HG02885 (cell line): ENCODE results near the gene FLT3LG.
"Not testable (repeated sequence)": the region's sequence is repeated elsewhere in the genome, so short reads cannot be mapped to it uniquely, and the experiment has no call there.

ENCODE experiments used
- ATAC-seq: cut with Tn5 transposase; IDR thresholded peaks from one replicate; pipeline ENCODE4 v1.9.1; 2021; ENCODE audit warnings: mild to moderate bottlenecking; ENCODE audit not compliant: unreplicated experiment, poor library complexity

FLT3LG gene

GRCh38 chr19:49459388-49459787 is 14.6 kb upstream of the FLT3LG start:
- no peak for ATAC-seq

DNA sequence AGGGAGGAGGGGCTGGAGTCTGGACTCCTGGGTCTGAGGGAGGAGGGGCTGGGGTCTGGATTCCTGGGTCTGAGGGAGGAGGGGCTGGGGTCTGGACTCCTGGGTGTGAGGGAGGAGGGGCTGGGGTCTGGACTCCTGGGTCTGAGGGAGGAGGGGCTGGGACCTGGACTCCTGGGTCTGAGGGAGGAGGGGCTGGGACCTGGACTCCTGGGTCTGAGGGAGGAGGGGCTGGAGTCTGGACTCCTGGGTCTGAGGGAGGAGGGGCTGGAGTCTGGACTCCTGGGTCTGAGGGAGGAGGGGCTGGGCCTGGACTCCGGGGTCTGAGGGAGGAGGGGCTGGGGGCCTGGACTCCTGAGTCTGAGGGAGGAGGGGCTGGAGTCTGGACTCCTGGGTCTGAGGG is 12.9 kb upstream of the FLT3LG start:
- not testable (repeated sequence) for ATAC-seq

DNA sequence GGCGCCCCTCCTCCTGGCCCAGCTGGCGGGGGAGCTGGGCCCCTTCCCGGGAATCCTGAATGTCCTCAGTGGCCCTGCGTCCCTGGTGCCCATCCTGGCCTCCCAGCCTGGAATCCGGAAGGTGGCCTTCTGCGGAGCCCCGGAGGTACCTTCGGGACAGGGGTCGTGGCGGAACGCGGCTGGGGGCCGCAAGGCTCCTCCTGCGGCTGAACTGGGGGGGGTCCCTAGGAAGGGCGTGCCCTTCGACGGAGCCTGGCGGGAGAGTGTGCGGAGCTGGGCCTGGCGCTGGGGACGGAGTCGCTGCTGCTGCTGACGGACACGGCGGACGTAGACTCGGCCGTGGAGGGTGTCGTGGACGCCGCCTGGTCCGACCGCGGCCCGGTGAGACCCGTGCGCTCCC is 12.4 kb upstream of the FLT3LG start:
- ATAC-seq: no peak

DNA sequence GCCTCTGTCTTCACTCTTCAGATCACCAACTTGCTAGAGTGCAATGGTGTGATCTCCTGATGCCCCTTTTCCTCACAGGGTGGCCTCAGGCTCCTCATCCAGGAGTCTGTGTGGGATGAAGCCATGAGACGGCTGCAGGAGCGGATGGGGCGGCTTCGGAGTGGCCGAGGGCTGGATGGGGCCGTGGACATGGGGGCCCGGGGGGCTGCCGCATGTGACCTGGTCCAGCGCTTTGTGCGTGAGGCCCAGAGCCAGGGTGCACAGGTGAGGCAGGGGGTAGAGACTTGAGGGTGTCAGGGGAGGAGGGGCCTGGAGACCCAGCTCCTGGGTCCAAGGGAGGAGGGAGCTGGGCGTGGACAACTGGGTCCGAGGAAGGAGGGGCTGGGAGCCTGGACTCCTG is 11.5 kb upstream of the FLT3LG start:
- ATAC-seq: no peak

DNA sequence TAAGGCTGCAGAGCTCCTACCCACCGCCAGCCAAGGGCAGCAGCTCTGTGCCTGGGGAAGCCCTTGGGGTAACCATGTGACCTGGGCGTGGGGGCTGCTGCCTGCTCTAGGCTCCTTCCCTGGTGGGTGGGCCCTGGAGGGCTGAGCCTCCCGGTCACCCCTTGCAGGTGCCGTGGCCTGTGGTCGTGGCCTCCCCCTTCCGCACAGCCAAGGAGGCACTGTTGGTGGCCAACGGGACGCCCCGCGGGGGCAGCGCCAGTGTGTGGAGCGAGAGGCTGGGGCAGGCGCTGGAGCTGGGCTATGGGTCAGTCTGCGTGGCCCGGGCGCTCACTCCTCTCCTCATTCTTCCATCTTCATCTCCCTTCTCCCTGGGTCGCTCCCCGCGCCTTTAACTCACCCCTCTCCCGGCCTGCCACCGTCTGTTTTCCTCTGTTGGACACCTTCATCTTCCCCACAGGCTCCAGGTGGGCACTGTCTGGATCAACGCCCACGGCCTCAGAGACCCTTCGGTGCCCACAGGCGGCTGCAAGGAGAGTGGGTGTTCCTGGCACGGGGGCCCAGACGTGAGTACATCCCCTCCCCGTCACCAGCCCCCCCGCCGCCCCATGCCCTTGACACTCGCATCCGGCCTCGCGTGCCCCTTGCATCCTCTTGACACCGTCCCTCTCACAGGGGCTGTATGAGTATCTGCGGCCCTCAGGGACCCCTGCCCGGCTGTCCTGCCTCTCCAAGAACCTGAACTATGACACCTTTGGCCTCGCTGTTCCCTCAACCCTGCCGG is 9.9 kb upstream of the FLT3LG start:
- ATAC-seq: no peak

GRCh38 chr19:49465371-49465770 is 8.6 kb upstream of the FLT3LG start:
- no peak for ATAC-seq

DNA sequence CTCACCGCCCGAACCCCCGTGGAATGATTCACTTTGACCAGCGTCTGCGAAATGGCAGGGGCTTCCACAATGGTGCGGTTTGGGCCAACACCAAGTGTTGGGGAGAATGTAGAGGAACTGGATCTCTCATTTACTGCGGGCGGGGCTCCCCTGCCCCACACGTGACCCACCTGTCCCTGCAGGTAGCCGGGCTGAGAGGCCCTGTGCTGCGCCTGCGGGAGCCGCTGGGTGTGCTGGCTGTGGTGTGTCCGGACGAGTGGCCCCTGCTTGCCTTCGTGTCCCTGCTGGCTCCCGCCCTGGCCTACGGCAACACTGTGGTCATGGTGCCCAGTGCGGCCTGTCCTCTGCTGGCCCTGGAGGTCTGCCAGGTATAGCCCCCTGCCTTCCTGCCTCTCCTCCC is 5.8 kb upstream of the FLT3LG start:
- ATAC-seq: no peak

GRCh38 chr19:49468746-49469447 is 5.1 kb upstream of the FLT3LG start:
- ATAC-seq: peak; percentile 69

DNA sequence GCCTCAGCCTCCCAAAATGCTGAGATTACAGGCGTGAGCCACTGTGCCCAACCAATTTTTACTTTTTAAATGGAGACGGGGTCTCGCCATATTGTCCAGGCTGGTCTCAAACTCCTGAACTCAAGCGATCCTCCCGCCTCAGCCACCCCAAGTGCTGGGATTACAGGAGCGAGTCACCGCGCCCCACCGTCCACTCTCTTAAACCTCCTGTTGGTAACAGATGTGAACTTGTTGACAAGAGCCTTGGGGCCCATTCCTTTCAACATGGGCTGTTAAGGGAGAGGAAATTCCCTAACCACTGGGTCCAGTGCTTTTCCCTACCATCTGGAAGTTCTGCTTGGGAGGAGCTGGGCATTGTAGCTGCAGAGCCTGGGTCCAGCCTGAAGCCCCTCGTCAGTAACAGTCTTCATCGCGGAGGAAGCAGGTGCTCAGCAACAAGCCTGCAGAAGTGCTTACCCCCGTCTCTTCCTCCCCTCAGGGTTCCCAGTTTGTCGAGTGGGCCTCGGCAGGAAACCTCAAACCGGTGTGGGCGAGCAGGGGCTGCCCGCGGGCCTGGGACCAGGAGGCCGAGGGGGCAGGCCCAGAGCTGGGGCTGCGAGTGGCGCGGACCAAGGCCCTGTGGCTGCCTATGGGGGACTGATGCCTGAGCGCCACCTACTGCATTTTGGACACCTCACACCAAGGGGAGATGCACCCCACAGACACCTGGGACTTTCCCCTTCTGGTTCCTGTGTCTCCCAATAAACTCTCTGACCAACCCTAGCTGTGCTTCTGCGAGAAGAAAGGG is 4.0 kb upstream of the FLT3LG start:
- peak; percentile 58 for ATAC-seq

DNA sequence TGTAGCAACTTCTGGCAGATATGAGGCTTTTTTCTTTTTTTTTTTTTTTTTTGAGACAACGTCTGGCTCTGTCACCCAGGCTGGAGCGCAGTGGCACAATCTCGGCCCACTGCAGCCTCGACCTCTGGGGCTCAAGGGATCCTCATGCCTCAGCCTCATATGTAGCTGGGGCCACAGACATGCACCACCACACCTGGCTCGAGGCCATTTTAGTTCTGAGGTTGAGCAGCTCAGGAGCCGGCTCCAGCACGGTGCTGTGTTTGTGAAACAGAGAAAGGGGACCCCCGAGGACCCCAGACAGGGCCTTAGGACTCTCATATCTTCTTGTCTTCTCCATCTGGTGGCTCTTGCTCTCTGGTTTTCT is 3.4 kb upstream of the FLT3LG start:
- ATAC-seq: no peak

DNA sequence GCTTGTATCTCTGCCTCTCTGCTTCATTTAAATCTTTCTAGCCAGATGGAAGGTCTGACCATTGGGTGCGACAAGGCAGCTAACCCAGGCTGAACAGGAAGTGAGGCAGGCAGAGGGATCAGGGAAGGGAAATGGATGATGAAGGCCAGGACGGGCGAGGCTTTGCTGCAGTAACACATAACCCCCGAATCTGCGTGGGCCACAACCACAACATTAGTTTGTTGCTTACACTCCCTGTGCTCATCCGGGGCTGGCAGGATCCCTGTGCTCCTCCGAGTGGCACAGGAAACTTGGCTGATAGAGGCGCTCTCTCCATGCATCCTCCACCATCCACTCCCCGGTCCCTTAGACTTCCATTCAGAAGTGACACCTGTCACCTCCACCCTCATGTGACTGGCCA is 1.1 kb upstream of the FLT3LG start:
- no peak for ATAC-seq

GRCh38 chr19:49473501-49473867 is 531 bp upstream of the FLT3LG start:
- not testable (repeated sequence) for ATAC-seq

DNA sequence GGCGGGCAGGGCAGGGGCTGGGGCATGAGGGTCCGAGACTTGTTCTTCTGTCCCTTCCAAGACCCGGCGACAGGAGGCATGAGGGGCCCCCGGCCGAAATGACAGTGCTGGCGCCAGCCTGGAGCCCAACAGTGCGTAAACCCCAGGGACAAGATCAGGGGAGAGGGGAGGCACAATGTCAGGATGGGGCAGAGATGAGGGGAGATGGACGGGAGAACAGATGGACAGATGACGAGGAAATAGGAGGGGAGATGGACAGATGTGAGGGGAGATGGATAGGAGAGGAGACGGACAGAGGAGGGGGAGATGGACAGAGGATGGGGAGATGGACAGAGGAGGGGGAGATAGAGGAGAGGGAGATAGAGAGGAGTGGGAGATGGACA is 518 bp downstream of the FLT3LG start:
- no peak for ATAC-seq

DNA sequence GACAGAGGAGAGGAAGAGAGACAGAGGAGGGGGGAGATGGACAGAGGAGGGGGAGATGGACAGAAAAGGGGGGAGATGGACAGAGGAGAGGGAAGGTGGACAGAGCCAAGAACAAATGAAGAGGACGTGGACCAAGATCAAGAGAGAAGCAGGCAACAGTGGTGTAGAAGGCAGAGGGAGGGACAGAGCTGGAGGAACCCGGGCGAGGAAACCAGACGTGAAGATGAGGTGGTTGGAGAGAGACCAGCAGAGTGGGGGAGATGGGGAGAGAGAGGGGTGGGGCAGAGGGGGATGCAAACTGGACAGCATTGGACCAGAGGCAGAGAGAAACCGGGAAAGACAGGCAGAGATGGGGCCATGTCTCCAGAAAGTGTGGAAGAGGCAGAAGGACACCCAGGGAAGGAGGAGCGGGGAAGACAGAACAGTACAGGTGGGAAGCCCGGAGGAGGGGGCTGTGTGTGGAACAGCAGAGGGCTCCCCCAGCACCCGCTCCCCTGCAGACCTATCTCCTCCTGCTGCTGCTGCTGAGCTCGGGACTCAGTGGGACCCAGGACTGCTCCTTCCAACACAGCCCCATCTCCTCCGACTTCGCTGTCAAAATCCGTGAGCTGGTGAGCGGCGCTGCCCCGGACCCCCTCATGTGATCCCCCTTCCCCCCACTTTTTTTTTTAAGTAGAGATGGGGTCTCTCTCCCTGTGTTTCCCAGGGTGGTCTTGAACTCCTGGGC is 1.3 kb downstream of the FLT3LG start:
- ATAC-seq: no peak

DNA sequence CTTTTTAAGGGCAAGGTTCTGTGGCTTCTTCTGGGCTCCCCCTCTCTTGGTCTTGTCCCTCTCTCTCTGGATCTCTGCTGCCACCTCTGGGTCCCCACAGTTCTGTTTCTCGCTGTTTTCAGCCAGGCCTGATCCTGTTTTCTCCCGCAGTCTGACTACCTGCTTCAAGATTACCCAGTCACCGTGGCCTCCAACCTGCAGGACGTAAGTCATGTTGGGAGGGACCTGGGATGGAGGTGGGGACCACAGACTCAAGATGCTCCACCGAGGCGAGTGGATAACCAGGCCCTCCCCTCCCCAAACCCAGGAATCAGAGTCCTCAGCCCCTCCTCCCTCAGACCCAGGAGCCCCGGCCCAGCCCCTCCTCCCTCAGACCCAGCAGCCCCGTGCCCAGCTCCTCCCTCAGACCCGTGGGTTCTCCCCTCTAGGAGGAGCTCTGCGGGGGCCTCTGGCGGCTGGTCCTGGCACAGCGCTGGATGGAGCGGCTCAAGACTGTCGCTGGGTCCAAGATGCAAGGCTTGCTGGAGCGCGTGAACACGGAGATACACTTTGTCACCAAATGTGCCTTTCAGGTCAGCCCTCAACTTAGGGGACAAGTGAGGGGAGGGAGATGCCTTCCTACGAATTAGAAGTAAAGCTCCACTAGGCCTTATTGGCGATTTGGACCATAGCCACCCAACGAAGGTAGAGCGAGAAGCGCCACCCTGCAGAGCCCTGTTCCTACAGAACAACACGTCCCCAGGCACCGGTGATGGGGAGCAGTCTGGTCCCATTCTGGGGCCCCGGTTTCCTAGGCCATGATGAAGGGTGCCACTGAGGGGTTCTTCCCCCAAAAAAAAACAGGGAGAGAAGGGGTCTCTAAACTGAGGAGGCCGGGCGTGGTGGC is 2.2 kb downstream of the FLT3LG start:
- no peak for ATAC-seq

- no peak for ATAC-seq
Observed at GRCh38 chr19:49479975-49480628, 6.1 kb downstream of the FLT3LG start.

DNA sequence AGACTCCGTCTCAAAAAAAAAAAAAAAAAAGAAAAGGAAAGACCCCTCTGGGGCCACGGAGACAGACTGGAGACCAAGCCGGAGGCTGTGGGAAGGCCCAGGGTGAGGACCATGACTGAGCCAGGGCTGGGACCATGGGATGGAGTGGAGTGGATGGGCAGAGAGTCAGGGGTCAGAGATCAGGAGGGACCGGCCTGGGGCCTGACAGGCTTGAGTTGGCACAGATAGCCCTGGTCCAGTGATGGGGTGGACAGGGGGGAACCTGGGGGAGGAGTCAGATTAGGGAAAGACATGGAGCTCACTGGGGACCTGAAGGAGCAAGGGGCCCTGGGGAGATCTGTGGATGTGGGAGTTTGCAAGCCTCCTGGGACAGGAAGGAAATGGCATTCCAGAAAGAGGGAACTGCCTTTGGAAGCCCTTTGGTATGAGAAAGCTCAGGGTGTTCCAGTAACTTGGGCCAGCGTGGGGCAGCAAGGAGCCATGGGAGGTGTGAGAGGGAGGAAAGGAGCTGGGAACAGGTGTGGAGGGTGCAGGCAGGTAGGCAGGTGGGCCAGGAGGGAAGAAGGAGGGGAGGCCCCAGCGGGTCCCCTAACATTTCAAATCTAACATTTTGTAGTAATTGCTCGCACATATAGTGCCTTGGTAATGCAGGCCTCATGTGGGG is 7.1 kb downstream of the FLT3LG start:
- ATAC-seq: no peak

- no peak for ATAC-seq
Observed at GRCh38 chr19:49486232-49486631, 12.2 kb downstream of the FLT3LG start.
